IMR-90 (cell line): ENCODE data around the gene ADD3.

ENCODE experiments used
- CEBPB ChIP-seq: IDR thresholded peaks from 2 replicates; pipeline ENCODE4 v1.6.1; 2012; ENCODE audit warnings: low read depth, low read length, improper control_type of control experiment
- MAFK ChIP-seq: IDR thresholded peaks from 2 replicates; pipeline ENCODE4 v1.6.1; 2012; ENCODE audit warnings: low read depth, low read length, improper control_type of control experiment
- MAZ ChIP-seq: IDR thresholded peaks from 2 replicates; pipeline ENCODE4 v1.6.1; 2012; ENCODE audit warnings: low read depth, mild to moderate bottlenecking, low read length, improper control_type of control experiment, moderate library complexity, borderline replicate concordance
- NFE2L2 ChIP-seq: fragments of 150-350 bp; IDR thresholded peaks from 2 replicates; pipeline ENCODE4 v1.6.1; 2016; ENCODE audit warnings: low read depth, mild to moderate bottlenecking, low read length
- POLR2A ChIP-seq: IDR thresholded peaks from 2 replicates; pipeline ENCODE4 v1.6.1; 2012; ENCODE audit warnings: mild to moderate bottlenecking, low read depth, low read length
- RAD21 ChIP-seq: IDR thresholded peaks from 2 replicates; pipeline ENCODE4 v1.6.1; 2012; ENCODE audit warnings: low read length, improper control_type of control experiment
- SMC3 ChIP-seq: fragments of 150-350 bp; IDR thresholded peaks from 2 replicates; pipeline ENCODE4 v1.6.1; 2016; ENCODE audit warnings: low read depth, mild to moderate bottlenecking, antibody characterized with exemption, low read length, moderate library complexity
- TF ChIP-seq, protein P1 (sequence below): conservative IDR thresholded peaks from 2 replicates; pipeline ENCODE4 v1.5.1; 2012; ENCODE audit warnings: mild to moderate bottlenecking, low read depth, low read length, improper control_type of control experiment

DNA sequence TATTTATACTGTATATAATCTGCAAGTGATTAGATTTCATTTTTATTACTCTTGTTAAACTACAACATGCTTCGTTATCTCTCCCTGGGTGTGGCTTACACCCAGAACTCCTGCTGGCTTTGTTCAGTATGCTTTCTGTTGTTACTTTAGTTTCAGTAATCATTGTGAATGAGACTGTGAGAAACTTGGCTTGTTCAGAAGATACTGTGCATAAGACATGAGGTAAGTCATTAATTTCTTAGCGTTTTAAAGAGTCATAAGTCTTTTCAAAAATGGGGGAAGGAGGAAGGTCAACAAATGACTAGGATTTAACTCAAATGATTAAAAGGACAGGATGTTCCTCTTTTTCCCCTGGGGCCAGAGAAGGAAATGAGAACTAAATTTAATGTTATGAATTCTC, 11.6 kb upstream of the ADD3 start:
- TF ChIP-seq, protein P1, sequence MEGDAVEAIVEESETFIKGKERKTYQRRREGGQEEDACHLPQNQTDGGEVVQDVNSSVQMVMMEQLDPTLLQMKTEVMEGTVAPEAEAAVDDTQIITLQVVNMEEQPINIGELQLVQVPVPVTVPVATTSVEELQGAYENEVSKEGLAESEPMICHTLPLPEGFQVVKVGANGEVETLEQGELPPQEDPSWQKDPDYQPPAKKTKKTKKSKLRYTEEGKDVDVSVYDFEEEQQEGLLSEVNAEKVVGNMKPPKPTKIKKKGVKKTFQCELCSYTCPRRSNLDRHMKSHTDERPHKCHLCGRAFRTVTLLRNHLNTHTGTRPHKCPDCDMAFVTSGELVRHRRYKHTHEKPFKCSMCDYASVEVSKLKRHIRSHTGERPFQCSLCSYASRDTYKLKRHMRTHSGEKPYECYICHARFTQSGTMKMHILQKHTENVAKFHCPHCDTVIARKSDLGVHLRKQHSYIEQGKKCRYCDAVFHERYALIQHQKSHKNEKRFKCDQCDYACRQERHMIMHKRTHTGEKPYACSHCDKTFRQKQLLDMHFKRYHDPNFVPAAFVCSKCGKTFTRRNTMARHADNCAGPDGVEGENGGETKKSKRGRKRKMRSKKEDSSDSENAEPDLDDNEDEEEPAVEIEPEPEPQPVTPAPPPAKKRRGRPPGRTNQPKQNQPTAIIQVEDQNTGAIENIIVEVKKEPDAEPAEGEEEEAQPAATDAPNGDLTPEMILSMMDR, result no peak
- TF ChIP-seq SMC3, result no peak
- TF ChIP-seq CEBPB, result no peak
- no peak for TF ChIP-seq POLR2A
- TF ChIP-seq NFE2L2, result no peak
- TF ChIP-seq RAD21, result no peak
- TF ChIP-seq MAZ, result no peak
- no peak for TF ChIP-seq MAFK
